A549 (cell line): ENCODE measurements around the gene ATF6B.

ENCODE experiments used
- CTCF ChIP-seq: fragments of >200 bp; sonication (Bioruptor Twin); formaldehyde crosslinking; IDR thresholded peaks from 3 replicates; pipeline ENCODE4 v1.5.1; 2016
- REST ChIP-seq: fragments of 200-600 bp; sonication (generic); IDR thresholded peaks from 2 replicates; pipeline ENCODE4 v1.6.1; 2016; ENCODE audit warnings: antibody characterized with exemption, mild to moderate bottlenecking, moderate library complexity
- TF ChIP-seq, protein P1 (sequence below): IDR thresholded peaks from 2 replicates; pipeline ENCODE4 v1.6.1; 2012

DNA sequence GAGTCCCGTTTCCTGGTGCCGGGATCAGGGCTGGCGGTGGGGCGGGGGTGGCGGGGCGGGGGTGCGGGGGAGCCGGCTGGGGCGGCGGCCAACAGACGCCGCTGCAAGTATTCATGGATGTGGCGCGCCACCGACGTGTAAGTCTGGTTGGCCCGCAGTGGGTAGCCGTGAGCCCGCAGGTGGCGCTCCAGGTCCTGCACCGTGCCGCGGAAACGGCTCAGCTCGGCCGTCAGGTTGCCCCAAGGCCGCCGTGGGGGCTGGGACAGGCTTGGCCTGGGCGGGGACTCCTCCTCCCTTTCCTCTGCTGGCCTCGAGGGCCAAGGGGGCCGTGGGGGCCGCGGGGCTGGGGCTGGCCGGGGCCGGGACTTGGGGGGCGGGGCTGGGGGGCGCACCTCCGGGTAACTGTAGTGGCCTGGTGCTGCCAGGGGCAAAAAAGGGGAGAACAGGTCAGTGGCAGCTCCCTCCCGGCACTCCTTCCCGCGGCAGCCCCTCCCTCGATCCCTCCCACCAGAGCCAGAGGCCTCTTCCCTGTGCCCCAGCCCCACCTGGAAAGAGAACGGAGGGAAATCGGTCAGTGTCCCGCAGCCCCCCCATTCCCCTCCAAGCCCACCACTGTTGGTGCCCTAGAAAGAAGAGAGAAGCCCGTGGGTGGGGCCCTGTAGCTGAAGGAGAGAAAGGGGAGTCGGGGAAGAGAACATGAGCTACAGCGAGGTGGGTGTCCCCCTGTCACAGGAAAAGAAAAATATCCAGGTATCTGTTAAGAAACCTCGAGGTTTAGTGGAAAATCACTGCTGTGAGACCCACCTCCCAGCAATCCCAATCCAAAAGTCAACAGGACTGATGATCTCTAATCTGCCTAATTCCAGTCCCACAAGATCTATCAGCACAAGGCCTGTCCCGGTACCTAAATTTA lies 40.2 kb downstream of the ATF6B start:
- TF ChIP-seq CTCF: peak; percentile 45; the same call in 2 of the 3 replicates
- TF ChIP-seq REST: no peak
- TF ChIP-seq, protein P1, sequence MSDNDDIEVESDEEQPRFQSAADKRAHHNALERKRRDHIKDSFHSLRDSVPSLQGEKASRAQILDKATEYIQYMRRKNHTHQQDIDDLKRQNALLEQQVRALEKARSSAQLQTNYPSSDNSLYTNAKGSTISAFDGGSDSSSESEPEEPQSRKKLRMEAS: peak; percentile 44; the same call in 1 of the 2 replicates
